GM18951 (cell line): ENCODE measurements around the gene TMEM35B.
A peak's percentile ranks its signal among the peaks of the same experiment; 100 is the strongest.
"Not testable (repeated sequence)": the region's sequence is repeated elsewhere in the genome, so short reads cannot be mapped to it uniquely, and the experiment has no call there.

Source experiments
- POLR2A ChIP-seq: IDR thresholded peaks from 4 replicates; pipeline ENCODE4 v1.6.1; 2011; ENCODE audit warnings: mild to moderate bottlenecking; ENCODE audit not compliant: insufficient read length, insufficient read depth; ENCODE audit errors: extremely low read depth
- in situ Hi-C: fragments of 300-500 bp; cut with MboI; formaldehyde crosslinking; loops from one replicate; pipeline ENCODE4 v1.12.0; 2022; ENCODE audit warnings: low sequenced_read_pairs, mixed read lengths, inconsistent platforms; ENCODE audit not compliant: unreplicated experiment

Gene TMEM35B

DNA sequence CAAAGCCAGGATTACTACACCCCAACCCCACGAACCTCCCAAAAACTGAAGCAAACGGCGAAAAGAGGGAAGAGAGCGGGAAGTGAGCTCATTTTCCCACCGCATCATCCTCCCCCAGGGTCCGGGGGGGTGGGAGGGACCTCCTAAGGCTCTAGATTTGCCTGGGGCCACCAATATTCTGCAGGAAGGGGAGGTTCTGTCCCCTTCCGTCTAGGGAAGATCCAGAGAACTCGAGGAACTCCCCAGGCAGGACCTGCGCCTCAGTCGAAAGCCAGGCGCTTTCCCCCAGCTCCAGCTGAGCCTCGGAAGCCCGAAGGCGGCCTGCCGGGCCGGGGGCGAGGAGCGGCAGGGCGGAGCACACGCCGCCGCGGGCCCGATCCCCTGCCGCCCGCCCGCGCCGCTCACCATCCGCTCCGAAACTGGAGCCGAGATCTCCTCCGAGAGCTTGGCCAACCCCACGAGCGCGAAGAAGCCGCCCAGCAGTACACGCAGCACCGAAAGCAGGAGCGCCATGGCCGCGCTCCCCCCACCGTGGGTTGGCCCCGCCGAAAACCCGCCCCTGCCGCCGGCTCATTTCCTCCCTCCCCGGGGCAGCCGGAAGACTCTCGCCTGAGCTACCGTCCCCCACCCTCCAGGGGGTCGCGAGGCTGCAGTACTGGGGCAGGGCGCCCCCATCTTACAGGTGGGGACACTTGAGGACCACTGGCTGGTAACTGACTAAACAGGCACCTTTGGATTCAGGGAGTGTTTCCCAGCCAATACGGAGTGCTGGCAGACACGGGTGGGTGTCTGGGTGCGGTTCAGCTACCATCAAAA, at the start of gene TMEM35B:
Gene TMEM35B (minus strand): TSS at position 555 of the 816 bp plus-strand sequence. CDS start 42 bp downstream, at position 513.
- in situ Hi-C loops, result no loop called here
- TF ChIP-seq POLR2A, result peak; percentile 80

- no peak for TF ChIP-seq POLR2A
- in situ Hi-C loops, result no loop called here
Measured at GRCh38 chr1:35033346-35033745, 48.2 kb upstream of the TMEM35B start.

GRCh38 chr1:35032384-35032739, 47.2 kb upstream of the TMEM35B start:
- no peak for TF ChIP-seq POLR2A
- in situ Hi-C loops, result no loop called here

DNA sequence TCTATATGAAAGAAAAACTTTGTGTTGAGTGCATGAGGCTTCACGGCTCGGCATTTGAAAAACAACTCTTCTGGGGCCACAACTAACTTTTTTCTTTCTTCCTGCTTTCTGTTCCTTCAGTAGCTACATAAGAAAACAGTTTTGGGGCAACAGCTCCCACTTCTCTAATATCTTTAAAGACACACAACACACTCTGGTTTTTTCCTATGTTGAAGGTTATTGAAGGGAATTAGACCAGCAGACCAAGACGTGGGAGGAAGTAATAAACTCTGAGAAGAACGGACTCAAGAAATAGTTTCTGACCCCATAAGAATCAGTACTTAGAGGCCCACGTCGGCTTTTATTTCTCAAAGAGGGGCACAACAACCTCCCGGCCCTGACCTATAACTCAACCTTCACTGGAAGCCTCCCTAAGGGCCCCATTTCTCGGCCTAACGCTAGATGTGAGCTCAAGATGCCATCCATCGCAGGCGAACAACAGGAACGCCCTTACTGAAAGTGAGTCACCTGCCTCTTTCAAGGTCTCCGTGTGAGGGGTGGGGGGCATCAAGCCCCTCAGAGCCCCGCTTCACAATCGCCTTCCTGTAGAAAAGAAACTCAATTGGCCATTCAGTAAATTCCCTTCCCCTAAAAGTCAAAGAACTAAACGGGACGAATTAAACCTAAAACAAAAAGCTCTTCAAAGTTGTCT, 45.8 kb upstream of the TMEM35B start:
- TF ChIP-seq POLR2A, result no peak
- in situ Hi-C loops, result no loop called here

DNA sequence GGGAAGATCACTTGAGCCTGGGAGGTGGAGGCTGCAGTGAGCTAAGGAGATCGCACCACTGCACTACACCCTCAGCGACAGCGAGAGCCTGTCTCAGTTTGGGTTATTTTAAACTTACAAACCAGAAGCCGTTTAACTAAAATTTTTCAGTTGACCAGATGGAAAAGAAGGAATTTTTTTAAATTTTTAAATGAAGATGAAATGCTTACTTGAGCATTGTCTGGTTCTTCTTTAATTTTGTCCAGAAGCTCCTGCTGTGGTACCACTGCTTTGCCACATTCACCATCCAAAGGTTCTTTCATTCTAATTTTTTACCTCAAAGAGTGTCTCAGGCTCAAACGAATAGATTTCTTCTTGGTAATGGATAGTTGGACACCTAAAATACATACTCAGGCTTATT, 45.2 kb upstream of the TMEM35B start:
- in situ Hi-C loops, result no loop called here
- no peak for TF ChIP-seq POLR2A

DNA sequence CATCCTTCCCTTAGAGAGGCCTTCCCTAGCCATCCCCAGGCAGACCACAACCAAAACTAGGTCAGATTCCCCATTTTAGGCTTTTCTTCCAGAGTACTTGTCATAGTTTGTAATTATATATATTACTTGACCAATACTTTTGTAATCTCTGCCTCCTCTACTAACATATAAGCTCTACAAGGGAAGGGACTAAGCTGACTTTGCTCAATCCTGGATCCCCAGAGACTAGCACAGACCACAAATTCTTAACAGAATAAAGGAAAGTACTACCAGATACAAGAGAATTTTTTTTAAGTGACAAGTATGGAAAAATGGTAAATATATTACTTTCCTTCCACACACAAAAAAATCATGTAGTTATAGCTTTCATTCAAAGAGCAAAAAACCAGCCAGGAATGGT, 44.6 kb upstream of the TMEM35B start:
- in situ Hi-C loops, result no loop called here
- TF ChIP-seq POLR2A, result no peak

- TF ChIP-seq POLR2A, result no peak
- in situ Hi-C loops, result no loop called here
Measured at GRCh38 chr1:35016406-35016805, 31.3 kb upstream of the TMEM35B start.

DNA sequence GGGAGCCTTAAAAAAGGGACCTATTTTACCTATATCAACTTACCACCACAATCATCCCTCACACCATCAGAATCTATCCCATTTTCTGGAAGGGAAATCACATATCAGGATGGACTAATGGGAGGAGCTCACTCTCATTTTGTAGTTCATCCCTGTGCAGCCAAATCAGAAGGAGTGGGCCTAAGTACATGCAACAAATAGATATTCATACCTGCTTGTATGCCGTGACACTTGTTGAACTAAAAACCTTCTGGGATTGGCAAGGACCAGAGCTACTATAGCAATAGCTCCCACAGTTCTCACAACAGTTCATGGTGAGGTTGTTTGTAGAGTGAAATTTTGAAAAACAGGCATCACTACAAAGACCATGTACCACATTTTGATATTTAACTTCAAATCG, 29.3 kb upstream of the TMEM35B start:
- TF ChIP-seq POLR2A, result no peak
- in situ Hi-C loops, result no loop called here

DNA sequence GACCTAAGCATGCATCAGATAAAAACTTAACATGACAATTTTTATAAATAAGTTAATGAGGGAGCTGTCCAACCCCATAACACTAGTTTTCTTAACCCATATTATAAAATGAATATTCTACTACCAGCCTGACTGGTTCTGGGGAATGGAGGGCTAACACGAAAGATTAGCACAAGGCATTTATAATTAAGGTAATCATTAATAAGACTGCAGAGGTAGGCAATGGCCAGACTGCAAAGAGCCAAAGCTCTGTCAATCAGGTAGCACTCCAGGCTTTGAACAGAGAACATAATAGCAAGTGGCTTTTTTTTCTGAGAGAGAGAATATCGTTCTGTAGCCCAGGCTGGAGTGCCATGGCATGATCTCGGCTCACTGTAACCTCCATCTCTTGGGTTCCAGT, 20.6 kb upstream of the TMEM35B start:
- in situ Hi-C loops, result no loop called here
- no peak for TF ChIP-seq POLR2A

- in situ Hi-C loops, result no loop called here
- TF ChIP-seq POLR2A, result no peak
Measured at GRCh38 chr1:35001743-35002142, 16.6 kb upstream of the TMEM35B start.

- in situ Hi-C loops, result no loop called here
- TF ChIP-seq POLR2A, result no peak
Measured at GRCh38 chr1:34994878-34995277, 9.7 kb upstream of the TMEM35B start.

DNA sequence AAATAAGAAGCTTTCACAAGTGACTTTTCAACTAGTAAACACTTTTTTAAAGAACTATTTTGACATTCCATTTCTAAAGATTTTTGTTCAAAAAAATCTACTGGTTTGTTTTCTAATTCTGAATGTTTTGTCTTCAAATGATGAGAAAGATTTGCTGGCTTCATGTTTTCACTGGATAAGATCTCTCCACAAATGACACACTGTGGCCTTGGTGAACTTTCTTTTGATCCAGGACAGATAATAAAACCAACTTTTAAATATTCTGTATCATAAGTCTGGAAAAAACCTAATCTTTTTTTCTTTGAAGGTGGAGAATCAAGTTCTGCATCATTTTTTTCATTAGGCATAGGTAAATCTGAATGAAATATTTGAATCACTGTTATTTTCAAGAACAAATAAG, 3.4 kb upstream of the TMEM35B start:
- in situ Hi-C loops, result no loop called here
- TF ChIP-seq POLR2A, result no peak

DNA sequence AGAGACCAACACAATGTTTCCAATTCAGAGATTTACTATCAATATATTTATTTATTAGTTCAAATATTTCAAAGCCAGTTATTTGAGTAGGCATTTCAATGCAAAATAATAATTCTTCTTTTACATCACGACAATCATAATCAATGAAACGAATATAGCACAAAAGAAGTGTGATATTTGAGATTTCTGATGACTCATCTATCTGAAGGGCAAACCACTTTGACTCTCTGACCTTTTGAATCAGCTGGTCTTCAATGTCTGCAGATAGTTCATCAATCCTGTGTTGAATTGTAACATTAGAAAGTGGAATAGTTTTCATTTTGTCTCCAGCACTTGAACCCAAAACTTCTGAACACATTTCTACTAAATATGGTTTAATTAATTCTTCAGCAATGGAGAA, 3.0 kb upstream of the TMEM35B start:
- in situ Hi-C loops, result no loop called here
- no peak for TF ChIP-seq POLR2A

GRCh38 chr1:34987018-34987417, 1.9 kb upstream of the TMEM35B start:
- TF ChIP-seq POLR2A, result no peak
- in situ Hi-C loops, result no loop called here

DNA sequence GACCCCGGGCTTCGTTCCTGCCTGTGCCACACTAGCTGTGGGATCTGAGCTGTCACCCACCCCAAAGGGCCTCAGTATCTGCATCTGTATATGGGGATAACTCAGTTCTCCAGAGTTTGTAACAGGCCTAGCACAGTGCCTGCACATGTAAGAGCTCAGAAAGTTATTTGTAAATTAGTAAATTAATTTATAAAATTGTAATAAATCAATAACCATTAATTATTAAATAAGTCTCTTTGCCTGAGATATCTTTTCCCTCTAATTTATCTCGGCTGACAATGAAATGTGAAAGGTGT, 410 bp upstream of the TMEM35B start:
- in situ Hi-C loops, result not testable (repeated sequence)

DNA sequence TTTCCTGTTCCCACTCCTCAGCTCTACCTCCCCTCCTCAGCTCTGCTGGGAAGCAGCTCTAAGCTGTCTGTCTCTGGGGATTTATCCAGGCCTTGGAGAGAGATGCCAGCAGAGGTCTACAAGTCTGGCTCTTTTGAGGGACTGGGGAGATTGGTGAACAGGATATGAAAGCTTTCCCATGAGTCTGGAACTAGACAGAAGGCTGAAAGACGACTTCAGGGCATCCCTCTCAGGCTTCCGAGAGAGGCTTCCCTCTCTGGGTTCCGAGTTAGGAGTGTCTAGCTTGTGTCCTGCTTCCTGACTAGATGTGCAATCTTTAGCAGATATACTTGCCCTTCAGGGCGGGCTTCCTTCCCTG, 733 bp downstream of the TMEM35B start:
- TF ChIP-seq POLR2A, result no peak
- in situ Hi-C loops, result no loop called here
